HCT116 (cell line): ENCODE measurements around the gene KRTAP10-1. TPM values are rescaled to one million over a fixed set of nuclear protein-coding genes. Genes with fewer than 3 reads are reported as not detected.

Experiments
- ATAC-seq: fragments of 200-7000 bp; cut with Tn5 transposase; 2 replicates; pipeline ENCODE4 v1.9.1; 2020; ENCODE audit warnings: mild to moderate bottlenecking, moderate library complexity
- BruUV-seq: library from RNA; stranded (reverse); fragments of 400-500 nt; replicated peaks from 2 replicates; lab custom pipeline; 2021; lab: Mats Ljungman, UMichigan
- CTCF ChIA-PET: fragments of 300-600 bp; sonication (Branson Sonifier 250); formaldehyde crosslinking; loops from one replicate; lab custom pipeline; 2021; ENCODE audit warnings: antibody characterized with exemption; lab: Charles Lee
- POLR2A ChIA-PET: fragments of 300-600, 350-600 bp; sonication (Branson Sonifier 250); formaldehyde crosslinking; loops from one replicate; lab custom pipeline; 2021; ENCODE audit warnings: antibody characterized with exemption; lab: Charles Lee
- RAD21 ChIA-PET, 2 experiments: fragments of 300-600 bp; sonication (Branson Sonifier 250); formaldehyde crosslinking; loops; one replicate each; lab custom pipeline; 2023; ENCODE audit warnings: low total read pairs in 2 of 2; ENCODE audit not compliant: uncharacterized antibody in 2 of 2, unreplicated experiment in 2 of 2, low non-redundant PET in 1 of 2; lab: Charles Lee
- DNase-seq: peaks from one replicate; pipeline ENCODE4 v3.0.0-alpha.2; 2010; ENCODE audit warnings: low read depth, low spot score
- H2AFZ ChIP-seq: fragments of 200-600 bp; shearing (Covaris generic), sonication (generic); 2 replicates; pipeline ENCODE4 v1.6.1; 2017; ENCODE audit warnings: low read depth, mixed run types, mixed read lengths, antibody characterized with exemption, low read length; ENCODE audit not compliant: poor library complexity, severe bottlenecking
- H3K27ac ChIP-seq: 2 replicates; pipeline ENCODE4 v1.5.1; 2012; ENCODE audit warnings: low read depth, low read length
- H3K27me3 ChIP-seq: fragments of 200-600 bp; sonication (generic); 2 replicates; pipeline ENCODE4 v1.6.1; 2016; ENCODE audit warnings: mixed run types, low read length, mixed read lengths; ENCODE audit not compliant: insufficient read depth
- H3K36me3 ChIP-seq, 2 experiments: fragments of 200-500 bp in 1 of 2; fragments of 200-600 bp in 1 of 2; sonication (Bioruptor generic) in 1 of 2; sonication (generic) in 1 of 2; 2 replicates each; pipeline versions ENCODE4 v1.5.1 to v1.6.1; 2014 to 2016; ENCODE audit warnings: low read length in 2 of 2, inconsistent platforms in 1 of 2, mixed read lengths in 1 of 2, mixed run types in 1 of 2; ENCODE audit not compliant: insufficient read depth in 2 of 2, control insufficient read depth in 1 of 2
- H3K4me1 ChIP-seq, 2 experiments: fragments of 200-600 bp in 1 of 2; sonication (generic) in 1 of 2; 2 replicates each; pipeline versions ENCODE4 v1.5.1 to v1.6.1; 2012 to 2017; ENCODE audit warnings: low read length in 2 of 2, inconsistent platforms in 1 of 2, mild to moderate bottlenecking in 1 of 2, mixed read lengths in 1 of 2, mixed run types in 1 of 2, moderate library complexity in 1 of 2; ENCODE audit not compliant: insufficient read depth in 2 of 2, control insufficient read depth in 1 of 2
- H3K4me2 ChIP-seq: fragments of 200-600 bp; sonication (generic); 2 replicates; pipeline ENCODE4 v1.6.1; 2017; ENCODE audit warnings: mixed run types, low read length, mixed read lengths
- H3K4me3 ChIP-seq, 2 experiments: fragments of 200-600 bp in 1 of 2; sonication (generic) in 1 of 2; replicated peaks in 1 of 2; 2 replicates each; pipeline ENCODE4 v1.5.1; 2011 to 2016; ENCODE audit warnings: low read length in 2 of 2, control low read depth in 1 of 2, low read depth in 1 of 2, mild to moderate bottlenecking in 1 of 2, mixed read lengths in 1 of 2, mixed run types in 1 of 2
- H3K79me2 ChIP-seq: fragments of 200-600 bp; sonication (generic); 2 replicates; pipeline ENCODE4 v1.6.1; 2017; ENCODE audit warnings: mild to moderate bottlenecking, mixed run types, low read length, moderate library complexity, mixed read lengths; ENCODE audit not compliant: insufficient read depth
- H3K9ac ChIP-seq: fragments of 200-600 bp; sonication (generic); 2 replicates; pipeline ENCODE4 v1.6.1; 2016; ENCODE audit warnings: low read length, mixed read lengths
- H3K9me2 ChIP-seq: fragments of 200-600 bp; sonication (generic), shearing (Covaris generic); 2 replicates; pipeline ENCODE4 v1.6.1; 2017; ENCODE audit warnings: mixed run types, mild to moderate bottlenecking, moderate library complexity; ENCODE audit not compliant: insufficient read depth
- H3K9me3 ChIP-seq, 2 experiments: fragments of 200-500 bp in 1 of 2; fragments of 200-600 bp in 1 of 2; sonication (Bioruptor generic) in 1 of 2; sonication (generic) in 1 of 2; 2 replicates each; pipeline ENCODE4 v1.6.1; 2014 to 2017; ENCODE audit warnings: low read length in 2 of 2, mixed read lengths in 2 of 2, inconsistent platforms in 1 of 2, low read depth in 1 of 2, mild to moderate bottlenecking in 1 of 2, mixed run types in 1 of 2, moderate library complexity in 1 of 2; ENCODE audit not compliant: control insufficient read depth in 1 of 2, insufficient read depth in 1 of 2
- H4K20me1 ChIP-seq: fragments of 200-600 bp; sonication (generic), shearing (Covaris generic); 2 replicates; pipeline ENCODE4 v1.6.1; 2017; ENCODE audit warnings: mixed run types, mild to moderate bottlenecking, moderate library complexity; ENCODE audit not compliant: insufficient read depth
- CBX3 ChIP-seq: IDR thresholded peaks from 2 replicates; pipeline ENCODE4 v1.6.1; 2012; ENCODE audit warnings: low read depth
- CEBPB ChIP-seq: IDR thresholded peaks from 2 replicates; pipeline ENCODE4 v1.6.1; 2012; ENCODE audit warnings: low read depth
- EGR1 ChIP-seq: IDR thresholded peaks from 2 replicates; pipeline ENCODE4 v1.6.1; 2012; ENCODE audit warnings: low read depth
- ELF1 ChIP-seq: IDR thresholded peaks from 2 replicates; pipeline ENCODE4 v1.6.1; 2012; ENCODE audit warnings: low read depth, borderline replicate concordance
- EZH2 ChIP-seq: fragments of 200-600 bp; sonication (generic); IDR thresholded peaks from 2 replicates; pipeline ENCODE4 v1.6.1; 2017; ENCODE audit warnings: antibody characterized with exemption, mixed run types
- JUND ChIP-seq: IDR thresholded peaks from 2 replicates; pipeline ENCODE4 v1.6.1; 2012
- MAX ChIP-seq: IDR thresholded peaks from 2 replicates; pipeline ENCODE4 v1.6.1; 2012
- POLR2AphosphoS5 ChIP-seq: IDR thresholded peaks from 2 replicates; pipeline ENCODE4 v1.6.1; 2011; ENCODE audit warnings: mild to moderate bottlenecking, low read depth, low read length, moderate library complexity
- RAD21 ChIP-seq: IDR thresholded peaks from 2 replicates; pipeline ENCODE4 v1.6.1; 2012; ENCODE audit warnings: low read depth, mild to moderate bottlenecking
- SIN3A ChIP-seq: IDR thresholded peaks from 2 replicates; pipeline ENCODE4 v1.6.1; 2012; ENCODE audit warnings: low read depth
- SRF ChIP-seq: IDR thresholded peaks from 2 replicates; pipeline ENCODE4 v1.6.1; 2012; ENCODE audit warnings: low read depth
- ZBTB33 ChIP-seq: IDR thresholded peaks from 2 replicates; pipeline ENCODE4 v1.6.1; 2011; ENCODE audit warnings: mild to moderate bottlenecking, low read length, moderate library complexity; ENCODE audit not compliant: insufficient replicate concordance; ENCODE audit errors: extremely low read depth
- ZFX ChIP-seq: fragments of 450-650 bp; IDR thresholded peaks from 2 replicates; pipeline ENCODE4 v1.6.1; 2017
- ZNF274 ChIP-seq: fragments of 200-500 bp; sonication (Bioruptor generic); IDR thresholded peaks from 2 replicates; pipeline ENCODE4 v1.6.1; 2014; ENCODE audit warnings: mild to moderate bottlenecking, low read depth, low read length, inconsistent platforms
- intact Hi-C: fragments of 100-400 bp; cut with micrococcal nuclease; formaldehyde crosslinking; loops from 2 replicates; pipeline ENCODE4 v1.10.0; 2022
- total RNA-seq: library from RNA; stranded (reverse); gene quantifications from one replicate; pipeline ENCODE4 v1.2.1, GENCODE V29; 2021; ENCODE audit not compliant: unreplicated experiment

Gene KRTAP10-1
- total RNA-seq, 1 experiment from 2014 or later, result not detected

GRCh38 chr21:44516342-44516741, 23.7 kb downstream of the KRTAP10-1 start:
- 0 out of 2 replicates have a peak overlapping the region, but pooled peaks have one; percentile 21 for H3K9ac ChIP-seq
- no peak overlapping the region for H2AFZ ChIP-seq
- peak overlapping the region in 1 of 2 experiments; percentile 65; a peak in 1 of 4 replicates for H3K4me3 ChIP-seq
- intact Hi-C loops, result loop anchor here (10.0 kb wide), 1 partner anchor 618 kb away; no protein-coding TSS in a partner anchor
- no peak overlapping the region for H3K27ac ChIP-seq
- H3K4me2 ChIP-seq, result peak overlapping the region; percentile 78
- no peaks in the 10 kb centered on the region for H3K9me2 ChIP-seq
- H3K79me2 ChIP-seq, result peaks cover 12% of the 10 kb centered on the region; the same call in 1 of the 2 replicates
- BruUV-seq, result no TSS peak
- no peaks in the 10 kb centered on the region for H4K20me1 ChIP-seq
- no peak for DNase-seq
- H3K9me3 ChIP-seq, result no peaks in the 10 kb centered on the region
- H3K36me3 ChIP-seq, result no peaks in the 10 kb centered on the region
- no peak for ATAC-seq
- ChIA-PET POLR2A (no interaction called here), RAD21 (no interaction called here), CTCF (interaction anchor here (2.9 kb wide), 1 partner anchor 277 kb away, joined by 11 read pairs; no protein-coding TSS in a partner anchor)
- TF ChIP-seq MAX (no peak), SRF (no peak), ZBTB33 (no peak), ZNF274 (no peak), ZFX (no peak), CEBPB (no peak), EZH2 (no peak), RAD21 (no peak), SIN3A (no peak), CBX3 (no peak), ELF1 (no peak), JUND (no peak), POLR2AphosphoS5 (no peak), EGR1 (no peak)
- no peaks in the 10 kb centered on the region for H3K27me3 ChIP-seq
- peaks cover 3 to 13% of the 10 kb centered on the region in 2 experiments; a peak in 2 of 4 replicates for H3K4me1 ChIP-seq
